Loucy (cell line): ENCODE results near the gene MCC.

Experiments
- H2AFZ ChIP-seq: fragments of 200-600 bp; sonication (generic); 2 replicates; pipeline ENCODE4 v1.6.0; 2016; ENCODE audit warnings: antibody characterized with exemption, mild to moderate bottlenecking, low read length, moderate library complexity
- H3F3A ChIP-seq: fragments of 200-600 bp; 2 replicates; pipeline ENCODE4 v1.6.0; 2016; ENCODE audit warnings: antibody characterized with exemption, low read depth, mild to moderate bottlenecking
- H3K27me3 ChIP-seq: fragments of 200-600 bp; sonication (generic); 2 replicates; pipeline ENCODE4 v1.6.1; 2014; ENCODE audit warnings: low read length, mild to moderate bottlenecking; ENCODE audit not compliant: insufficient read depth, poor library complexity, severe bottlenecking
- H3K36me3 ChIP-seq: fragments of 200-600 bp; sonication (generic); 2 replicates; pipeline ENCODE4 v1.6.1; 2016; ENCODE audit warnings: low read length; ENCODE audit not compliant: insufficient read depth
- H3K4me1 ChIP-seq: fragments of 200-600 bp; sonication (generic); 2 replicates; pipeline ENCODE4 v1.5.1; 2014; ENCODE audit warnings: low read length, mild to moderate bottlenecking; ENCODE audit not compliant: insufficient read depth, poor library complexity, severe bottlenecking
- H3K4me2 ChIP-seq: fragments of 200-600 bp; sonication (generic); 2 replicates; pipeline ENCODE4 v1.6.0; 2014; ENCODE audit warnings: antibody characterized with exemption, low read length, low read depth, mild to moderate bottlenecking; ENCODE audit not compliant: poor library complexity, severe bottlenecking
- H3K4me3 ChIP-seq: fragments of 200-600 bp; sonication (generic); 2 replicates; pipeline ENCODE4 v1.5.1; 2014; ENCODE audit warnings: low read length, mild to moderate bottlenecking, mixed read lengths; ENCODE audit not compliant: poor library complexity, severe bottlenecking
- H3K79me2 ChIP-seq: fragments of 200-600 bp; sonication (generic); 2 replicates; pipeline ENCODE4 v1.6.1; 2014; ENCODE audit warnings: low read length; ENCODE audit not compliant: insufficient read depth
- H3K9ac ChIP-seq: fragments of 200-600 bp; sonication (generic); 2 replicates; pipeline ENCODE4 v1.6.0; 2014; ENCODE audit warnings: mild to moderate bottlenecking, low read depth, low read length, moderate library complexity; ENCODE audit not compliant: poor library complexity, severe bottlenecking
- H3K9me2 ChIP-seq: fragments of 200-600 bp; sonication (generic); replicated peaks from 2 replicates; pipeline ENCODE4 v1.6.1; 2016; ENCODE audit warnings: low read depth, low read length, mixed read lengths
- H3K9me3 ChIP-seq: fragments of 200-600 bp; sonication (generic); 2 replicates; pipeline ENCODE4 v1.6.1; 2014; ENCODE audit warnings: mild to moderate bottlenecking, antibody characterized with exemption, low read length, low read depth; ENCODE audit not compliant: insufficient read depth
- H4K20me1 ChIP-seq: fragments of 200-600 bp; sonication (generic); 2 replicates; pipeline ENCODE4 v1.6.0; 2014; ENCODE audit warnings: antibody characterized with exemption, low read length, mild to moderate bottlenecking; ENCODE audit not compliant: insufficient read depth, poor library complexity, severe bottlenecking
- EZH2phosphoT487 ChIP-seq: fragments of 200-600 bp; IDR thresholded peaks from 2 replicates; pipeline ENCODE4 v1.6.1; 2018; ENCODE audit warnings: antibody characterized with exemption, mild to moderate bottlenecking, moderate library complexity, borderline replicate concordance
- TF ChIP-seq, protein P1 (sequence below): fragments of 200-600 bp; sonication (generic); conservative IDR thresholded peaks from 2 replicates; pipeline ENCODE4 v1.5.1; 2014; ENCODE audit warnings: mild to moderate bottlenecking, antibody characterized with exemption, low read length

The MCC gene

DNA sequence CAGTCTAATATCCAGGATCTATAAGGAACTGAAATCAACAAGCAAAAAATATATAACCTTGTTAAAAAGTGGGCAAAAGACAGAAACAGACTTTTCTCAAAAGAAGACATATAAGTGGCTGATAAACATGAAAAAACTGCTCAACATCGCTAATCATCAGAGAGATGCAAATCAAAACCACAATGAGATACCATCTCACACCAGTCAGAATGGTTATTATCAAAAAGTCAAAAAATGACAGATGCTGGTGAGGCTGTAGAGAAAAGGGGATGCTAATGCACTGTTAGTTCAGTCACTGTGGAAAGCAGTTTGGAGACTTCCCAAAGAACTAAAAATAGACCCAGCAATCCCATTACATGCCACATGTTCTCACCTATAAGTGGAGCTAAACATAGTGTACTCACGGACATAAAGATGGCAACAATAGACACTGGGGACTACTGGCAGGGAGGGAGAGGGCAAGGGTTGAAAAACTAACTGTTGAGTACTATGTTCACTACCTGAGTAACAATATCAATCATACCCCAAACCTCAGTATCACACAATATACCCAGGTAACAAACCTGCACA lies 41.8 kb downstream of the MCC start:
- Histone ChIP-seq H3K4me2 (no peak overlapping the region), H3F3A (no peaks in the 10 kb centered on the region), H3K4me1 (no peaks in the 10 kb centered on the region), H3K79me2 (no peaks in the 10 kb centered on the region), H3K4me3 (no peak overlapping the region), H2AFZ (no peak overlapping the region), H3K27me3 (no peaks in the 10 kb centered on the region), H4K20me1 (no peaks in the 10 kb centered on the region), H3K9me2 (no peaks in the 10 kb centered on the region), H3K9me3 (no peaks in the 10 kb centered on the region), H3K36me3 (no peaks in the 10 kb centered on the region), H3K9ac (no peak overlapping the region)
- TF ChIP-seq EZH2phosphoT487: no peak
- TF ChIP-seq, protein P1, sequence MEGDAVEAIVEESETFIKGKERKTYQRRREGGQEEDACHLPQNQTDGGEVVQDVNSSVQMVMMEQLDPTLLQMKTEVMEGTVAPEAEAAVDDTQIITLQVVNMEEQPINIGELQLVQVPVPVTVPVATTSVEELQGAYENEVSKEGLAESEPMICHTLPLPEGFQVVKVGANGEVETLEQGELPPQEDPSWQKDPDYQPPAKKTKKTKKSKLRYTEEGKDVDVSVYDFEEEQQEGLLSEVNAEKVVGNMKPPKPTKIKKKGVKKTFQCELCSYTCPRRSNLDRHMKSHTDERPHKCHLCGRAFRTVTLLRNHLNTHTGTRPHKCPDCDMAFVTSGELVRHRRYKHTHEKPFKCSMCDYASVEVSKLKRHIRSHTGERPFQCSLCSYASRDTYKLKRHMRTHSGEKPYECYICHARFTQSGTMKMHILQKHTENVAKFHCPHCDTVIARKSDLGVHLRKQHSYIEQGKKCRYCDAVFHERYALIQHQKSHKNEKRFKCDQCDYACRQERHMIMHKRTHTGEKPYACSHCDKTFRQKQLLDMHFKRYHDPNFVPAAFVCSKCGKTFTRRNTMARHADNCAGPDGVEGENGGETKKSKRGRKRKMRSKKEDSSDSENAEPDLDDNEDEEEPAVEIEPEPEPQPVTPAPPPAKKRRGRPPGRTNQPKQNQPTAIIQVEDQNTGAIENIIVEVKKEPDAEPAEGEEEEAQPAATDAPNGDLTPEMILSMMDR: no peak

DNA sequence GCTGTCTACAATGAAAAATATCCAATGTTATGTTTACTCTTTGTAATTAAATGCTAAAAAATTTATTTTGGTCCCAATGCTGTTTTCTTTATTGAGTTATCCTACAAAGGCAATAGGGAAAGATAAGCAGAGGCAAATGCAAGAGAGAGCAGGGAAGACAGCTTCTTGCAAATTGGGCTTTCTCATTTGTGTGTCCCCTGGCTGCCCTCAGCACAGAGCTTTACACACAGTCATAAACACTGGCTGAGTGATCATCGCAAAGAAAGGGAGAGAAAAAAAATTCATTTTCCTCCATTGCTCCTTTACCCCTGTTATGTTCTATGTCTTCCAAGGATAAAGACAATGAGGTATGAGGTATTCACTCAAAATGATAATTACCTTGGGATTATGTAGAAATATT lies 51.1 kb downstream of the MCC start:
- no peak overlapping the region for H3K4me3 ChIP-seq
- H3K79me2 ChIP-seq: no peaks in the 10 kb centered on the region
- no peaks in the 10 kb centered on the region for H3K4me1 ChIP-seq
- no peaks in the 10 kb centered on the region for H3K27me3 ChIP-seq
- no peaks in the 10 kb centered on the region for H3K9me3 ChIP-seq
- H2AFZ ChIP-seq: no peak overlapping the region
- H3K36me3 ChIP-seq: no peaks in the 10 kb centered on the region
- H3K9me2 ChIP-seq: no peaks in the 10 kb centered on the region
- H3F3A ChIP-seq: no peaks in the 10 kb centered on the region
- H3K4me2 ChIP-seq: no peak overlapping the region
- no peaks in the 10 kb centered on the region for H4K20me1 ChIP-seq
- TF ChIP-seq, protein P1: no peak
- no peak for TF ChIP-seq EZH2phosphoT487
- H3K9ac ChIP-seq: no peak overlapping the region

DNA sequence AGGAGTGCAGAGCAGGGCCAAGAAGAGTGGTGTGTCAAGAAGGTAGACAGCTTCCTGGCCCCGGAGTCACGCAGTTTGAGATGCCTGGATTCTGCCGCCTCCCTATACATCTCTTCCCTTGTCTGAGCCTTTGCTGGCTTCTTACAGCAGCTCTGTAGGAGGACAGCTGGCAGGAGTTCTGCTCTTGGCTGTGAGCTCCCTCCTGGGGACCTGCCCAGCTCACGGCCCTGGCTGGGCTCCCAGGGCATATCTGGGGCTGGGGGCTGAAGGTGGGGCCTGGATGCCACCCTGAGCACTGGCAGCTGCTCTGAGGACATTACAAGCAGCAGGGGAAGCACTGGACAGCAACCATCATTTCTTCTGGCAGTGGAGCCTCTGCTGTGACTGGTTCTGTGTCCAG lies 52.7 kb downstream of the MCC start:
- no peak overlapping the region for H2AFZ ChIP-seq
- no peak for TF ChIP-seq EZH2phosphoT487
- TF ChIP-seq, protein P1: no peak
- no peak overlapping the region for H3K9ac ChIP-seq
- H3K9me3 ChIP-seq: no peaks in the 10 kb centered on the region
- H3K4me3 ChIP-seq: no peak overlapping the region
- no peaks in the 10 kb centered on the region for H3K79me2 ChIP-seq
- no peaks in the 10 kb centered on the region for H3K27me3 ChIP-seq
- no peak overlapping the region for H3K4me2 ChIP-seq
- no peaks in the 10 kb centered on the region for H3F3A ChIP-seq
- no peaks in the 10 kb centered on the region for H3K4me1 ChIP-seq
- no peaks in the 10 kb centered on the region for H3K9me2 ChIP-seq
- no peaks in the 10 kb centered on the region for H4K20me1 ChIP-seq
- H3K36me3 ChIP-seq: no peaks in the 10 kb centered on the region
